GM12891 (cell line): ENCODE results near the gene SHLD1. TPM values are rescaled to one million over a fixed set of nuclear protein-coding genes. Genes with fewer than 3 reads are reported as not detected.
"Not testable (repeated sequence)": the region's sequence is repeated elsewhere in the genome, so short reads cannot be mapped to it uniquely, and the experiment has no call there.

ENCODE experiments used
- DNase-seq: peaks from one replicate; pipeline ENCODE4 v3.0.0; 2011; ENCODE audit warnings: low spot score; ENCODE audit not compliant: insufficient read length
- FAIRE-seq: peaks from 2 replicates; lab custom pipeline; 2011; peaks lifted over from hg19 to GRCh38; lab: Jason Lieb, UNC
- PAX5 ChIP-seq: IDR thresholded peaks from 2 replicates; pipeline ENCODE4 v1.6.1; 2011; ENCODE audit warnings: low read length, moderate library complexity, mild to moderate bottlenecking; ENCODE audit not compliant: insufficient read depth, severe bottlenecking
- POLR2A ChIP-seq: IDR thresholded peaks from 2 replicates; pipeline ENCODE4 v1.6.1; 2011; ENCODE audit warnings: low read depth, low read length, control low read depth
- POLR2AphosphoS5 ChIP-seq: IDR thresholded peaks from 2 replicates; pipeline ENCODE4 v1.6.1; 2011; ENCODE audit warnings: low read depth, low read length, control low read depth
- POU2F2 ChIP-seq: IDR thresholded peaks from 2 replicates; pipeline ENCODE4 v1.6.1; 2011; ENCODE audit warnings: low read depth, mild to moderate bottlenecking, control low read depth, low read length, moderate library complexity
- SPI1 ChIP-seq: IDR thresholded peaks from 2 replicates; pipeline ENCODE4 v1.6.1; 2011; ENCODE audit warnings: low read depth, low read length, control low read depth
- TAF1 ChIP-seq: IDR thresholded peaks from 2 replicates; pipeline ENCODE4 v1.6.1; 2011; ENCODE audit warnings: low read depth, low read length, control low read depth
- polyA plus RNA-seq: library from polyadenylated mRNA; unstranded; fragments of >200 nt; gene quantifications from one replicate; pipeline ENCODE4 v1.2.1, GENCODE V29; 2012; ENCODE audit warnings: low read depth, missing spikeins, inconsistent platforms; ENCODE audit not compliant: missing spikeins

SHLD1 gene, protein sequence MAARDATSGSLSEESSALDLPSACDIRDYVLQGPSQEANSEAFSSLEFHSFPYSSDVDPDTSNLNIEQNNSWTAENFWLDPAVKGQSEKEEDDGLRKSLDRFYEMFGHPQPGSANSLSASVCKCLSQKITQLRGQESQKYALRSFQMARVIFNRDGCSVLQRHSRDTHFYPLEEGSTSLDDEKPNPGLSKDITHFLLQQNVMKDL
- polyA plus RNA-seq = 10.9 TPM

DNA sequence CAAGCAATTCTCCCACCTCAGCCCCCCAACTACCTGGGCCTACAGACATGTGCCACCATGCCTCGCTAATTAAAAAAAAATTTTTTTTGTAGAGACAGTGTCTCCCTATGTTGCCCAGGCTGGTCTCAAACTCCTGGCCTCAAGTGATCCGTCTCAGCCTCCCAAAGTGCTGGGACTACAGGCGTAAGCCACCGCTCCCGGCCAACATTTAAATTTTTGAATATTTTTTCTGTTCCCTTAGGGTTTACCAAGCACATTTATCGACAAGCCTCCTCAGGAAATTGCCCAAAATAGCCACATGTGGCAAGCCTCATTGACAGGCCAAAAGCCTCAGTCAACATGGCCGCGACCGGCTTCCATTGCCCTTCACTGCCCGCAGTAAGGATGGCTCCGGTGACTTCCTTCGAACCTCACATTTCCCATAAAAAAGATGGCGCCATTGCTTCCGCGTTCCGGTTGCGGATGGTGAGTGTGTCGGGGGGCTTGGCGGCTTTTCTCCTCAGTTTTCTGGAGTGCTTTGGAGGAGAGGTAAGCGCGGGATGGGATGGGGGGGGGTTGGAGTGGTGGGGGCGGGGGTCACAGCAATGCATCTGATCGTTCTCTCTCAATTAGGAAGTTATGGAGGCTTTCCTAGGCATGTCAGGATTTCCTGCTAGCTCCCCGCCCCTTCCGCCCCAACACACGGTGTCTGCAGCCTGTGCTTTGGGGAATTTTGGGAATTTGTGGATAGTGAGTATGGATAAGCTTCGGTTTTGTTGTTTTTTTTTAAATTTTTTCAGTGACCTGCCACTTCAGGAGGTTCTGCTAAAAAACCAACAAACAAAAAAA is at the start of gene SHLD1:
Gene SHLD1 (plus strand): TSS at position 450 of the 828 bp plus-strand sequence. CDS start 22,465 bp downstream, outside the sequence.
- peak; percentile 88 for FAIRE-seq
- DNase-seq = peak; percentile 66
- TF ChIP-seq PAX5 (peak; percentile 39), SPI1 (no peak; the same call in 1 of the 2 replicates), TAF1 (peak; percentile 85), POLR2AphosphoS5 (peak; percentile 79; the same call in 1 of the 2 replicates), POU2F2 (no peak), POLR2A (peak; percentile 76; the same call in 1 of the 2 replicates)

DNA sequence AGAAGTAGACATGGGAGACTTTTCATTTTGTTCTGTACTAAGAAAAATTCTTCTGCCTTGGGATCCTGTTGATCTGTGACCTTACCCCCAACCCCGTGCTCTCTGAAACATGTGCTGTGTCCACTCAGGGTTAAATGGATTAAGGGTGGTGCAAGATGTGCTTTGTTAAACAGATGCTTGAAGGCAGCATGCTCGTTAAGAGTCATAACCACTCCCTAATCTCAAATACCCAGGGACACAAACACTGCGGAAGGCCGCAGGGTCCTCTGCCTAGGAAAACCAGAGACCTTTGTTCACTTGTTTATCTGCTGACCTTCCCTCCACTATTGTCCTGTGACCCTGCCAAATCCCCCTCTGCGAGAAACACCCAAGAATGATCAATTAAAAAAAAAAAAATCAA is 47.9 kb upstream of the SHLD1 start:
- DNase-seq, FAIRE-seq: not testable (repeated sequence)

DNA sequence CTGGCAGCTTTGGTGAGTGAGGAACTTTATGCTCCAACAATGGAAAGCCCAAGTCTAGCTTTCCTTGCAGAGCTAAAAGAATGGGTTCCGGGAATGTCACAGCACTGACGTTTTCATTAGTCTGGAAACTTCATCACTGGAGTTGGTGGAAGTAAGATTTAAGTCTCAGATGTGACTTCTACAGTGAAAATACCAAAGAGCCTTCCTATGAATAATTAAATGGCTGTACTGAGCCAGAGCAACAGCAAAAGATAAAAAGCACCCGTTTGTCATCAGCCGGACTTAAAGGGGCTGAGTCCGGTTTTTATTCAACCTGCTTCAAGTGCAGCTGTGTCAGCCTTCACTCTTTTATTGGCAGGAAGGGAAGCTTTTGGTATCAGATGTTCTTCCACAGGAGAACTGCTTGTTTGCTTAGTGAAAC is 46.5 kb upstream of the SHLD1 start:
- FAIRE-seq (no peak), DNase-seq (no peak)
- no peak for TF ChIP-seq PAX5
- TF ChIP-seq POLR2AphosphoS5 = no peak
- no peak for TF ChIP-seq POU2F2
- no peak for TF ChIP-seq SPI1
- TF ChIP-seq TAF1 = no peak
- no peak for TF ChIP-seq POLR2A

DNA sequence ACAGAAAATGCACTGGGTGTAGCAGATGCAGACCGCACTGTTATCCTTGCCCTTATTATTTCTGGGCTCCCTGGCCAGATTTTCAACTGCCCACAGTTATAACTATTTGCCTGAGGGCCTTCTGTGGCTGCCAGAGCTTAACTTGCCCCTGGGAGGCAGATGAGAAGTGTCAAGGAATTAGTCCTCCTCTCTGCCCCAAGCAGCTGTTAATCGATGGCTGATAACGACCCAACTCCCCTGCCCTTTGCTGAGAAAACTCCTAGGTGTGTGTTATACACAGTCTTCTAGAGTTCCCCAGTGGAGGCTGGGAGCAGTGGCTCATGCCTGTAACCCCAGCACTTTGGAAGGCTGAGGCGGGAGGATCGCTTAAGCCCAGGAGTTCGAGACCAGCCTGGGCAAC is 44.4 kb upstream of the SHLD1 start:
- TF ChIP-seq POLR2AphosphoS5 = no peak
- no peak for TF ChIP-seq PAX5
- no peak for TF ChIP-seq TAF1
- TF ChIP-seq POLR2A = no peak
- no peak for TF ChIP-seq POU2F2
- TF ChIP-seq SPI1 = no peak
- FAIRE-seq (no peak), DNase-seq (no peak)

DNA sequence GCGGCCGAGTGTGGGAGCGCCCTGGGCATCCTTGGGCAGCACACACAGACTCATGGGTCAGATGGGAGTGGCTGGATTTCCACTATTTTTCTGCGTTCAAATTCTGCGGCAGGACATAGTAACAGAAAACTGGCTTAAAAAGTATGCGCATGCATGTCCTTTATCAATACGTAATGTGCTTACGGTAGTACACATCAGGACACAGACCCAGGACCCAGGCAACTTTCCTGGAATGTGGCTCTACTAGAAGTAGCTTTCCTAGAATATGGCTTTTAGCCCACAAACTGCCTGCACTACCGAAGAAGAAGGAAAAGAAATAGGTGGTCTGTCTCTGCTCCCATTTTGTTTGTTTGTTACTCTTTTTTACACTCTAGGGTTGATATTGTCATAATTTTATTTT is 43.4 kb upstream of the SHLD1 start:
- TF ChIP-seq SPI1 = no peak
- no peak for TF ChIP-seq POLR2AphosphoS5
- TF ChIP-seq POU2F2 = no peak
- TF ChIP-seq TAF1 = no peak
- TF ChIP-seq POLR2A = no peak
- no peak for TF ChIP-seq PAX5
- DNase-seq (no peak), FAIRE-seq (no peak)

DNA sequence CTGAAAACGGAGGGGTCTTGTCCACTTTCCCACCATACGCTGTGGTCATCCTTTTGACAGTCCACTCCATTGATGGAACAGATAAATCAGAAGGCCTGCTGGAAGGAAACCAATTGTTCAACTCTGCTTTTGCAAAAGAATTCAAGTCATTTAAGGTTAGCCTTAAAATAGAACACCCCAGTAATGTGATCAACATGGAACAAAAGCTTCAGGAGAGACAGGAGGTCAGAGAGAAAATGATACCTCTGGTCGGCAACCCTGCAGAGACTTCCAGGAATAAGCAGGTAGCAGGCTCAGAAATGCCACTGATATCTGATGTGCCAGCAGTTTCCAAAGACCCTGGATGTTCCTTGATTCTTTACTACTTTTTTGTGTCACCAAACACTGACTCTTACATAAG is 39.6 kb upstream of the SHLD1 start:
- no peak for TF ChIP-seq PAX5
- TF ChIP-seq TAF1 = no peak
- no peak for TF ChIP-seq POU2F2
- no peak for TF ChIP-seq POLR2AphosphoS5
- TF ChIP-seq POLR2A = no peak
- TF ChIP-seq SPI1 = no peak
- FAIRE-seq (no peak), DNase-seq (no peak)

DNA sequence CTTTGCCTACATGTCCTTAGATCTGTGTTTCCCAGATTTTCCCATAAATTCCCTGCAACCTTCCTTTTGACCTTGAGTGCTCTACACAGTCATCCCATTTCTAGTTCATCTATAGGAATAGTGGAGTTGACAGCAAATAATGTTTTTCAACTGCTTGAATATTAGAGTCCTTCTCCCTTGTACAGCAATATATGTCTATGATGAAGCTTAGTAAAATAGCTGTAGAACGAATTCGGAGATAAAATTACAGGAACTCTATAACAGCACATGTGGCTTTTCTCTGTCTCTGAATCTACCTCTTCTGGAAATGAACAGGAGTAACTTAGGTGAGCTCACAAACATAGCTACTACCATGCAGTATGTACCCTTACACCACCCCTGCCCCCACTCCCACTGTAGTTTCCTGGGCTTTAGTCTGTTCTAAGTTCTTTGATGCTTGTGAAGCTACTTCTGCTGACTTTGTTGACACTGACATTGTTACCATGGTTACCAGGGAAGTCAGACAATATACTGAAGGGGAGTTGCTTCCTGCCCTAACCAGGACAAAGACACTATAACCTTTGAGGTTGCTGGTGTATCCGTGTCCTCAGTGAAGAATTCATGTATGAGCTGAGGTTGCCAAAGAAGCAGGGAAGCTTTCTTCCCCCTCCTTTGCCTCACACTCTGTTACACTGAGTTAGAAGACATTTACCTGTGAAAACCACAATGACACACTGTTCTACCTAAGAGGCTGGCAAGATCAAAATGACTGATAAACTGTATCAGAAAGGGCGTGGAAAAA is 35.8 kb upstream of the SHLD1 start:
- no peak for FAIRE-seq
- no peak for DNase-seq
- TF ChIP-seq SPI1 (no peak), TAF1 (no peak), POLR2AphosphoS5 (no peak), POU2F2 (no peak), PAX5 (no peak), POLR2A (no peak)

DNA sequence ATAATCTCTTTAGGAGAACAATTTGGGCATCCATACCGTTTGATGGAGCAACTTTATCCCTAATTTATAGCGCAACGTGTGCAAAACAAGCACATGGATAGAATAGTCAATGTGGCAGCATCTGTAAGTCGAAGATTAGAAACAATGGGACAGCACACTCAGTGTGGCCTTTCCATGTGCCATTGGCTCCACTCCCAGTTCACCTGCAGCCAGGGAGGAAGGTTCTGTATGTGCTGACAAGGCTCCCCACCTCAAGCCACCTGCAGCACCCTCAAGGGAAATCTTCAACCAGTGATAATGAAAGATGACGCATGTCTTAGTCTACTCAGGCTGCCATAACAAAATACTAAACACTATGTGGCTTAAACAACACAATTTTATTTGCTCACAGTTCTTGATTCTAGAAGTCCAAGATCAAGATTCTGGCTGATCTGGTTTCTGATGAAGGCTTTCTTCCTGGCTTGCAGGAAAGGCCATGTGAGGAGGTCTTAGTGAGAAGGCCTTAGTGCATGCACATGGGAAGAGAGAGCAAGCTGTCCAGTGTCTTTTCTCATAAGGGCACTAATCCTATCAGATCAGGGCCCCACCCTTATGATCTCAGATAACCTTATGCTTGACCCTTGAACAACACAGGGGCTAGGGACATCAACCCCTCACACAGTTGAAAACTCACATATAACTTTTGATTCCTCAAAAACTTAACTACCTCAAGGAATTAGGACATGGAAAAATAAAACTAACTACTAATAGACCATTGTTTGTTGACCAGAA is 34.9 kb upstream of the SHLD1 start:
- DNase-seq (no peak), FAIRE-seq (no peak)
- TF ChIP-seq POLR2AphosphoS5 (no peak), POLR2A (no peak), PAX5 (no peak)

DNA sequence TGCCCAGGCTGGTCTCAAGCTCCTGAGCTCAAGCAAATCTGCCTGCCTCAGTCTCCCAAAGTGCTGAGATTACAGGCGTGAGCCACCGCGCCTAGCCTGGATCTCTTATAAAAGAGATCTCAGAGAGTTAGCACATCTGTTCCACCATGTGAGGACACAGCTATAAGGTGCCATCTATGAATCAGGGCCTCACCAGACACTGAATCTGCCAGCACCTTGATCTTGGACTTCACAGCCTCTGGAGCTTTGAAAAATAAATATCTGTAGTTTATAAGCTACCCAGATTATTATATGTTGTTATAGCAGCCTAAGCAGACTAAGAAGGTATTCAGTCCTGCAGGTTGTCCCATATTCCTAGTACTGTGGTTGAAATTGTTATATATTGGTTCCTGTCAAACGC is 33.2 kb upstream of the SHLD1 start:
- no peak for TF ChIP-seq POLR2AphosphoS5
- no peak for TF ChIP-seq TAF1
- no peak for TF ChIP-seq PAX5
- no peak for TF ChIP-seq POU2F2
- no peak for TF ChIP-seq POLR2A
- no peak for TF ChIP-seq SPI1
- FAIRE-seq (no peak), DNase-seq (no peak)
